Measurements from ENCODE around the gene SELENOO. TPM values are rescaled to one million over a fixed set of nuclear protein-coding genes. Genes with fewer than 3 reads are reported as not detected.
A peak's percentile ranks its signal among the peaks of the same experiment; 100 is the strongest.
"Not testable (repeated sequence)": the region's sequence is repeated elsewhere in the genome, so short reads cannot be mapped to it uniquely, and the experiment has no call there.

SELENOO gene
- total RNA-seq, 1 donor from 2014 or later, result 24.0 TPM

DNA sequence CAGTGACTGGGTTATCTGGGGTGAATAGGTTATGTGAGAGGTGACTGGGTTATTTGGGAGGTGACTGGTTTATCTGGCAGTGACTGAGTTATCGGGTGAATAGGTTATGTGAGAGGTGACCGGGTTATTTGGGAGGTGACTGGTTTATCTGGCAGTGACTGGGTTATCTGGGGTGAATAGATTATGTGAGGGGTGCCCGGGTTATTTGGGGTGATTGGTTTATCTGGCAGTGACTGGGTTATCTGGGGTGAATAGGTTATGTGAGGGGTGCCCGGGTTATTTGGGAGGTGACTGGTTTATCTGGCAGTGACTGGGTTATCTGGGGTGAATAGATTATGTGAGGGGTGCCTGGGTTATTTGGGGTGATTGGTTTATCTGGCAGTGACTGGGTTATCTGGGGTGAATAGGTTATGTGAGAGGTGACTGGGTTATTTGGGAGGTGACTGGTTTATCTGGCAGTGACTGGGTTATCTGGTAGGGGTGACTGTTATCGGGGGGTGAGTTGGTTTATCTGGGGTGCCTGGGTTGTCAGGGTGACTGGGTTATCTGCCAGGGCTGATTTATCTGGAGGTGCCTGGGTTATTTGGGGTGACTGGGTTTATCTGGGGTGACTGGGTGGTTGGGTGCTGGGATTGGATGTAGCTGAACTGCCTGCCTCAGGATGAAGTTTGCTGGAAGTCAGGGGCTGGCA, 32.2 kb upstream of the SELENOO start:
- intact Hi-C loops (cut with micrococcal nuclease); H3K4me1 Mint-ChIP-seq; H3K9me3 Mint-ChIP-seq; DNase-seq; H3K36me3 Mint-ChIP-seq (ENCODE audit: low read depth): not testable (repeated sequence)
- peaks cover 36% of the 10 kb centered on the region for H3K27me3 Mint-ChIP-seq
- peak overlapping the region; percentile 77 for H3K4me3 Mint-ChIP-seq
- peak overlapping the region; percentile 73 for H3K27ac Mint-ChIP-seq

DNA sequence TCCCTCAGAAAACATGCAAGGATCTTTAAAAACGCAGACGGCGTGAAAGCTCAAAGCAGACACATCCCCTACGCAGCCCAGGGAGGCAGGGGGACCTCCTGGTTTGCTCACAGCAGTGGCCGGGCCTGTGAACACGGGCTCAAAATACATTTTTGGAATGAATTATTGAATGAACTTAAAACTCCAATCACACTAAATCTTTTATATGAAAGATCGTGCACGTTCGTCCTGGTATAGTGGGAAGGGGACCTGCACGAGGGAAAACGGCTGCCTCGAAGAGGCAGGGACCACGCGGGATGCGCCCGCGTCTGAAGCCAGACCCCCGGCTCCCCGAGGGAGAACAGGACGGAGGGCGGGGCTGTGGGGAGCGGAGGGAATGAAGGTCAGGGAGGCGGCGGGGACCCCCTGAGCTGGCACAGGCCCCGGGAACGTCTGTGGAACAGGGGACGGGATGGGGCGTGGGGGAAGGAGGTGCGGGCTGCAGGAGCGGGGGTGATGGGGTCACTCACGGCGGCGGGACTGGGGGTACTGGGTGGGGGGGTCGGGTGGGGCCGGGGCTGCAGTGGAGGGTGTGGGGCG, 31.5 kb upstream of the SELENOO start:
- Mint-ChIP-seq H3K4me3 (peak overlapping the region; percentile 77), H3K36me3 (ENCODE audit: low read depth) (no peaks in the 10 kb centered on the region), H3K27ac (peak overlapping the region; percentile 73), H3K9me3 (no peaks in the 10 kb centered on the region), H3K4me1 (peaks cover 6% of the 10 kb centered on the region), H3K27me3 (peaks cover 36% of the 10 kb centered on the region)
- intact Hi-C loops (cut with micrococcal nuclease), result no loop called here
- no peak for DNase-seq

DNA sequence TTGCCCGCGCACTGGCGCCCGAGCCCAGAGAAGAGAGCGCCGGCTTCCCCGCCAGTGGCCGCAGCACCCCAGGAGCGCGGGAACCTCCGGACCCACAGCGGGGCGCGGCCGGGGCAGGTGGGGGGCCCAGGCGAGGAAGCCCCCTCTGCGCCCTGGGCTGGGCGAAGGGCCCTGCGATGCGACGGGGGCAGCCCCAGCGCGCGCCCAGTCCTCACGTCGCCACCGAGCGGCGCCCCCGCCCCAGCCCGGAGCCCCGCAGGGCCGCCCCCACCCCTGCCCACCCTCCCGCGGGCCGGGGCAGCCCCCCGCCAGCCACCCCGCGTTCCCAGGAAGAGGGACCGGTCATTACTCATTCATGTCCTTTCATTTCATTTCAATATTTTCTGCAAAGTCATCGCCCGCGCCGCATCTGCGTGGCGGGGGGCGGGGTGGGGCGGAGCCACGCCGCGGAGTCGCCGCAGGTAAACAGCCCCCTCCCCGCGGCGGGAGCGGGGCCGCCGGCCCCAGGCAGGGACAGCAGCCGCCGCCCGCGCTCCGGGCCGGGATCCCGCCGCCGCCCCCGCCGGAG, 31.0 kb upstream of the SELENOO start:
- H3K4me3 Mint-ChIP-seq, result peak overlapping the region; percentile 66
- H3K9me3 Mint-ChIP-seq, result no peaks in the 10 kb centered on the region
- peaks cover 36% of the 10 kb centered on the region for H3K27me3 Mint-ChIP-seq
- intact Hi-C loops (cut with micrococcal nuclease), result no loop called here
- H3K4me1 Mint-ChIP-seq, result peaks cover 6% of the 10 kb centered on the region
- H3K36me3 Mint-ChIP-seq (ENCODE audit: low read depth), result no peaks in the 10 kb centered on the region
- peak; percentile 83 for DNase-seq
- no peak overlapping the region for H3K27ac Mint-ChIP-seq

DNA sequence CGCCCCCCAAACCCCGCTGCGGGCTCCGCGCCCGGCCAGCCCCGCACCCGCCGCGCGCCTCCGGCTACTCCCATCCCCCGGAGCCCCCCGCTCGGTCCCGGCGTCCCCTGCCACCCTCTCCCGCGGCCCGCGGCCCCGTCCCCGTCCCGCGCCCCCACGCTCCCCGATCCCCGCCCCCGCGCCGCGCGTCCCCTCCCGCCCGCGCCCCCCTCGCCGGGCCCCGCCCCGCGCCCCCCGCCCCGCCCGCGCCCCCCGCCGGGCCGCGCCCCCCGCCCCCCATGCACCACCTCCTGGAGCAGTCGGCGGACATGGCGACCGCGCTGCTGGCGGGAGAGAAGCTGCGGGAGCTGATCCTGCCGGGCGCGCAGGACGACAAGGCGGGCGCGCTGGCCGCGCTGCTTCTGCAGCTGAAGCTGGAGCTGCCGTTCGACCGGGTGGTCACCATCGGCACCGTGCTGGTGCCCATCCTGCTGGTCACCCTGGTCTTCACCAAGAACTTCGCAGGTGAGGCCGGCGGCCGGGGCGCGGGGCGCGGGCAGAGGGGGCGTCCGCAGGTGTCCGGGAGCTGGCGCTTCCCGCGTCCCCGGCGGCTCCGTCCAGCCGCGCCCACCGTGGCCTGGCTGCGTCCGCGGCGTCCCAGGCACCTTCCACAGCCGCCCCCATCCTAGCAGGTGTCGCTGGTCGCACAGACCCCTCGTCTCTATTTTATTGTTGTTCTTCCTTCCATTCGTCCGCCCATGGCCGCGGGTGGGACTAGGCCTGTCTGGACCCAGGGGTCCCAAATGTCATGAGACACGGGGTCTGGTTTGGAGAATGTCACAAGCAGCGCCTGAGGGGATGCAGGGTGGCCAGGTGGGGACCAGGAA, 30.1 kb upstream of the SELENOO start, which contains the start of gene PANX2:
Gene PANX2 (plus strand): TSS at position 279 of the 866 bp plus-strand sequence. CDS start 0 bp downstream, at position 279.
- intact Hi-C loops (cut with micrococcal nuclease), result no loop called here
- peak within 1 kb of the TSS; percentile 73 for H3K27ac Mint-ChIP-seq
- no peak for DNase-seq

DNA sequence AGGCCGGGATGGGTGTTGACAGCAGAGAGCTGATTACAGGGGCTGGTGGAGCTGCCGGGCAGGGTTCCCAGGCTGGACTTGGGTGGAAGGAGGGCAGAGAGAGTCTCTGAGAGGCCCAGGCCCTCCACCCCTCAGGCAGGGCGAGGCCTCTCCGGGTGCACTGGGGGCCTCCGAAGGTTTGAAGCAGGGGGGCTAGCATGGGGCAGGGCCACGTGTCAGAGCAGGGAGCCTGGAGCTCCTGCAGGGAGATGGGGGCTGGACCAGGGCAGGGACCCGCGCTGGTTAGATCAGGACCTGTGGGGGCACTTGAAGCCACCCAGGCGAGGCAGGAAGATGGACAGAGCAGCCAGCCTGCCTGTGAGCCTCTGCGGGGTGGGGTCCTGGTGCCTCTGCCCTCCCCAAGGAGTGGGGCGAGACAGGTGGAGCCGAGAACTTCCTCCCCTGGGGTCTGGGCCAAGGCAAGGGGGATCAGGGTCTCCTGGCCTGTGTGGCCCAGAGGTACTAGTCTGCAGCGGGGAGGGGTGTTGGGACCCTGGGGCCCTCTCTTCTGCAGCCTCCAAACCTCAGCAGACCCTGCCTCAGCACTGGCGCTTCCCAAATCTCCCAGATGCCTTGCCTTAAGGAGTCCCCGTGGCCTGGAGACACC, 29.4 kb upstream of the SELENOO start:
- H3K27me3 Mint-ChIP-seq, result peaks cover 36% of the 10 kb centered on the region
- intact Hi-C loops (cut with micrococcal nuclease), result no loop called here
- H3K9me3 Mint-ChIP-seq, result no peaks in the 10 kb centered on the region
- peak overlapping the region; percentile 73 for H3K27ac Mint-ChIP-seq
- peaks cover 6% of the 10 kb centered on the region for H3K4me1 Mint-ChIP-seq
- no peaks in the 10 kb centered on the region for H3K36me3 Mint-ChIP-seq (ENCODE audit: low read depth)
- H3K4me3 Mint-ChIP-seq, result peak overlapping the region; percentile 79
- no peak for DNase-seq

More for the DNA sequence above, 30.1 kb upstream of the SELENOO start, which contains the start of gene PANX2:
- Mint-ChIP-seq H3K36me3 (ENCODE audit: low read depth) (no peaks in the 10 kb centered on the region), H3K9me3 (no peaks in the 10 kb centered on the region), H3K4me3 (peak within 1 kb of the TSS; percentile 79), H3K27me3 (peaks cover 36% of the 10 kb centered on the region), H3K4me1 (peaks cover 6% of the 10 kb centered on the region)

DNA sequence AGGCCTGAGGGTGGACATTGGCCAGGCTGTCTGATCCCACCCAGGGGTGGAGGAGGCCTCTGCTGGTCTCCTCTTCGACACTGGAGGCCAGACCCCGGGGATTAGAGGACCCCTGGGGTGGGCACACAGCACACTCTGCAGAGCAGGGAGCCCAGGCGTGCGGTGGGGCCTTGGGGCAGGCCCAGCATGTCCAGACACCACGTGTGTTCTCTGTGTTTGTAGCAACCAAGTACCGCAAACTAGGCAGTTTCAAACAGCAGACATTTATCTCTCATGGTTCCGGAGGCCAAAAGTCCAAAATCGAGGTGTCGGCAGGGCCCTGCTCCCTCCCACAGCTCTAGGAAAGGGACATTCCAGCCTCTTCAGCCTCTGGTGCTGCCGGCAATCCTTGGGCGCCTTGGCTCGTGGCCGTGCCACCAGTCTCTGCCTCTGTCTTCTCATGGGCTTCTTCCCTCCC, 28.8 kb upstream of the SELENOO start:
- H3K4me1 Mint-ChIP-seq, result peaks cover 6% of the 10 kb centered on the region
- no peaks in the 10 kb centered on the region for H3K36me3 Mint-ChIP-seq (ENCODE audit: low read depth)
- H3K4me3 Mint-ChIP-seq, result peak overlapping the region; percentile 25
- no peaks in the 10 kb centered on the region for H3K9me3 Mint-ChIP-seq
- peaks cover 36% of the 10 kb centered on the region for H3K27me3 Mint-ChIP-seq
- peak overlapping the region; percentile 11 for H3K27ac Mint-ChIP-seq
- intact Hi-C loops (cut with micrococcal nuclease), result no loop called here
- no peak for DNase-seq

DNA sequence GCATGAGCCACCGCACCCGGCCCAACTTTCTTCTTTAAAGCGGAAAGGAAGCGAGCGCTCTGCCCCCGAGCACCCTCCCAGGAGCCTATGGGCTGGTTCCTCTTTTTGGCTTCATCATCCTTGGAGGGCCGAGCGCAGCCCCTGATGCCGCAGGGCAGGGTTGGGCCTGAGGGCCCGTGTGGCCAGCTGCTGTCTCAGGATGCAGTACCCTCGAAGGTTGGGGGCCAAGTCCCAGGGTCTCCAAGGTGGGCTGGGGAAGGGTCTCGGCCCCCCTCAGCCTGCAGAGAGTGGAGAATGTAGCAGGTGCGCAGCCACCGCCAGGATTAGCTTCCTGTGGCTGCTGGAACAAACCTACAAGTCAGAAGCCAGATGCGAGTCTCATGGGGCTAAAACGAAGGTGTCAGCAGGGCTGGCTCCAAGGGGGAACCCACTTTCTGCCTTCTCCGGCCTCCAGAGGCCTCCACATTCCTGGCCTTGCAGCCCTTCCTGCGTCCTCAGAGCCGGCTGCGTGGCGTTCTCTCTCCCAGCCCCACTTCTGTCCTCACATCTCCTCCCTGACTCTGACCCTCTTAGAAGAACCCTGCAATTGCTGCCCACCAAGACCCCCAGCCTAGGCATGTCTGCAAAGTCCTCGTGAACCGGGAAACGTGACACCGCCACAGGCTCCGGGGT, 27.4 kb upstream of the SELENOO start:
- Mint-ChIP-seq H3K4me3 (no peak overlapping the region), H3K9me3 (no peaks in the 10 kb centered on the region), H3K27me3 (peaks cover 27% of the 10 kb centered on the region), H3K4me1 (peaks cover 3% of the 10 kb centered on the region), H3K36me3 (ENCODE audit: low read depth) (no peaks in the 10 kb centered on the region), H3K27ac (no peak overlapping the region)
- DNase-seq, result no peak
- intact Hi-C loops (cut with micrococcal nuclease), result no loop called here

DNA sequence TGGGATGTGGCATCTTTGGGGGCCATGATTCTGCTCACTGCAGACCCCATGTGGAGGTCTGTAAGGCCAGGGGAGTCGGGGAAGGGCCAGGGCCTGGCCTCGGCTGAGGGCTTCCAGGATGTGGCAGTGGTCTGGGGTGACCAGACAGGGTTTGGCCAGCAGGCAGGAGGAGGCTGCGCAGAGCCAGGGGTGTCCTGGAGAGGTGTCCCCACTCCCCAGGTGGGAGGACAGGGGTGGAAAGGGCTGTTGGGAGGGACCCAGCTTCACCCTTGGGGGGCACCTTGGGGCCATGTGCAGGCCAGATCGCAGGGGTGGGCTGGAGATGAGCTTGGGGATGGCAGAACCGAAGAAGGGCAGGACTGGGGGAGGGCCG, 26.8 kb upstream of the SELENOO start:
- intact Hi-C loops (cut with micrococcal nuclease), result no loop called here
- H3K27me3 Mint-ChIP-seq, result peaks cover 22% of the 10 kb centered on the region
- no peaks in the 10 kb centered on the region for H3K9me3 Mint-ChIP-seq
- peaks cover 2% of the 10 kb centered on the region for H3K4me1 Mint-ChIP-seq
- H3K4me3 Mint-ChIP-seq, result no peak overlapping the region
- H3K27ac Mint-ChIP-seq, result no peak overlapping the region
- no peak for DNase-seq
- H3K36me3 Mint-ChIP-seq (ENCODE audit: low read depth), result no peaks in the 10 kb centered on the region

DNA sequence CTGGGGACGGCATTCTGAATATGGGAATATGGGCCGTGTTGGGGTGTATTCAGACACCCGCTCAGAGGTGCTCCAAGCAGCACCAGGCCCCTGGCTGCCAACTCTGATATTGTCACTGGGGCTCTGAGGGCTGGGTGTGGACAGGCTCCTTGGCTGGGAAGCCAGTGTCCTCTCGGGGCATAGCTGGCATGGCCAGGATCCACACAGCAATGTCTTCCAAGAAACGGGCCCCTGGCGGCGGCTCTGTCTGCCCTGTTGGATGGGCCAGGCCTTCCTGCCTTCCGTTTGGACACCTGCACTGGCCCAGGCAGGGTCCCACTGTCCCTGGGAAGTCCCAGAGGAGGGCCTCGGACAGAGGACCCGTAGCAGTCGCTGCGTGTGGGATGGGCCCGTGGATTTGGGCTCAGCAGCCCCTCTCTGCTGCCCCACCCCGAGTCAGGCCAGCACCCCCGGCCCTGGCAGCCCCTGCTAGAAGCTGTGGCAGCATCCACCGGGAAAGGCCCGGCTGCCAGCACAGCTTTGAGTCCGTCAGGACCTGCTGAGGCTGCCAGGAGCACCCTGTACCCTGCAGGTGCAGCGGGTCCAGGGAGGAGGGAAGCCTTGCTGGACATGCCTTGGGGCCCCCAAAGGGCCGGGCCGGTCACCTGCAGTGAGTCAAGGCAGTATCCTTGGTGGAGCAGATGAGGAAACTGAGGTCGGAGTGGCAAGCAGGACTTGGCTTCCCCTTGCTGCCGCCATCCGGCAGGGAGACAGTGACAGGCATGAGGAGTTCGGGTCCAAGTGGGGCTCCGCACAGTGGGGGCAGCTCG, 26.2 kb upstream of the SELENOO start:
- peaks cover 18% of the 10 kb centered on the region for H3K27me3 Mint-ChIP-seq
- no peak overlapping the region for H3K27ac Mint-ChIP-seq
- H3K4me1 Mint-ChIP-seq, result no peaks in the 10 kb centered on the region
- DNase-seq, result no peak
- no peaks in the 10 kb centered on the region for H3K9me3 Mint-ChIP-seq
- H3K36me3 Mint-ChIP-seq (ENCODE audit: low read depth), result no peaks in the 10 kb centered on the region
- intact Hi-C loops (cut with micrococcal nuclease), result no loop called here
- H3K4me3 Mint-ChIP-seq, result no peak overlapping the region

DNA sequence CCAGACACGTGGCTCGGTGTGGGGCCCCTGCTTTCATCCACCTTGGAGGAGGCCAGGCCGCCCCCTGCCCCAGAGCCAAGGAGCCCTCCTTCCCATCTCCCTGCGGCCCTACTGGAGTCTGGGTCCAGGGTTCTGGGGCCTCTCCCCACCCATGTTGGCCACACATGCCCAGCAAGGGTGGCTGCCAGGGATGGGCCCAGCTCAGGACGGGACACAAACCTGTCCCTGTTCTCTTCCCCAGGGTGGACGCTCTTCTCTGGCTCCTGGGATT, 25.7 kb upstream of the SELENOO start:
- H3K4me3 Mint-ChIP-seq, result no peak overlapping the region
- intact Hi-C loops (cut with micrococcal nuclease), result no loop called here
- no peaks in the 10 kb centered on the region for H3K9me3 Mint-ChIP-seq
- no peak overlapping the region for H3K27ac Mint-ChIP-seq
- H3K4me1 Mint-ChIP-seq, result no peaks in the 10 kb centered on the region
- no peak for DNase-seq
- no peaks in the 10 kb centered on the region for H3K36me3 Mint-ChIP-seq (ENCODE audit: low read depth)
- peaks cover 18% of the 10 kb centered on the region for H3K27me3 Mint-ChIP-seq

DNA sequence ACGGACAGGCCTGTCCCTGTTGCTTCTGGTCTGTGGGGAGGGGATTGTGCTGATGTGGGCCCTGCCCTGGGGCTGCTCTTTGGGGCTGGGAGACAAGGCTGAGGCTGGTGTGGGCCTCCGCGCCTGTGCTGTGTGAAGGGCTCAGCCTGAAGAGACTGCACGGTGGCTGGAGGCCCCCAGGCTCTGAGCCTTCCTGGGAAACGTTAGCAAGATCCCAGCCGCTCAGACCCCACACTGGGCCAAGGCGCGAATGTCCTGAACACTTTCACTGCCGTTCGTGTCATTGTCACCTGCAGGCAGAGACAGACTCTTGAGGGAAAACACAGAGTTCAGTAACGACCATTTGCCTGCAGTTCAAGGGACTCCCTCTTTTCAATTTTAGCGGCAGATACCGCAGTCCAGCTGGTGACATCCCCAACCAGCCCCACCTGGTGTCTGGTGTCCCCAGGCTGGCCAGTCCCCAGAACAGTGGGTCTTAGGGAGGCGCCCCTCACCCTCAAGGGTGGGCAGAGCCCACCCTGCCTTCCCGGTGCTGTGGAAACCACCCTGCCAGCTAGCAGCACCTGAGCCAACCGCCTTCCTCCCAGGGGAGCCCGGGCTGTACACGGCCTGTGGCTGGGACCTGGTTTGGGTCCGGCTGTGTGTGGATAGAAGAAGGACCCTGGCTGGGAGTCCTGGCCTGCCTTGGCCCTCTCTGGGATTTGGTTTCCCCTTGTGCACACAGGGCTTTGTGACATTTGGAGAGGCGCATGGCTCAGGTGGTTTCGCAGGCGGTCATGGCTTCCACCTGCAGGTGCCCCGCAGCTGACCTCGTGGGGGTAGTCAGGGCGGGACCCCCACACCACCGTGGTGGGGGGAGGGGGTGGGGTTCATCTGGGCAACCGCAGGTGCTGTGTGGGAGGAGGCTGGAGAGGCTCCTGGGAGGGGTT, 24.6 kb upstream of the SELENOO start:
- H3K36me3 Mint-ChIP-seq (ENCODE audit: low read depth), result no peaks in the 10 kb centered on the region
- no peak for DNase-seq
- H3K27me3 Mint-ChIP-seq, result peaks cover 15% of the 10 kb centered on the region
- no peak overlapping the region for H3K27ac Mint-ChIP-seq
- no peaks in the 10 kb centered on the region for H3K4me1 Mint-ChIP-seq
- no peaks in the 10 kb centered on the region for H3K9me3 Mint-ChIP-seq
- no peak overlapping the region for H3K4me3 Mint-ChIP-seq
- intact Hi-C loops (cut with micrococcal nuclease), result no loop called here

All from activated CD4-positive, alpha-beta T cell treated with anti-CD3 and anti-CD28 coated beads, Interleukin-2, amount 10 ng/mL, durations not matched to agents 24 days and 14 days (primary cell).